CD4-positive, alpha-beta T cell treated with Interleukin-6 at 100 ng/mL for 8 hours (primary cell): ENCODE measurements around the gene GOLGA3.
"Not testable (repeated sequence)": the region's sequence is repeated elsewhere in the genome, so short reads cannot be mapped to it uniquely, and the experiment has no call there.

Experiments
- DNase-seq: peaks from one replicate; pipeline ENCODE4 v3.0.0-alpha.2; 2020; ENCODE audit warnings: mixed read lengths, low spot score

The GOLGA3 gene, protein sequence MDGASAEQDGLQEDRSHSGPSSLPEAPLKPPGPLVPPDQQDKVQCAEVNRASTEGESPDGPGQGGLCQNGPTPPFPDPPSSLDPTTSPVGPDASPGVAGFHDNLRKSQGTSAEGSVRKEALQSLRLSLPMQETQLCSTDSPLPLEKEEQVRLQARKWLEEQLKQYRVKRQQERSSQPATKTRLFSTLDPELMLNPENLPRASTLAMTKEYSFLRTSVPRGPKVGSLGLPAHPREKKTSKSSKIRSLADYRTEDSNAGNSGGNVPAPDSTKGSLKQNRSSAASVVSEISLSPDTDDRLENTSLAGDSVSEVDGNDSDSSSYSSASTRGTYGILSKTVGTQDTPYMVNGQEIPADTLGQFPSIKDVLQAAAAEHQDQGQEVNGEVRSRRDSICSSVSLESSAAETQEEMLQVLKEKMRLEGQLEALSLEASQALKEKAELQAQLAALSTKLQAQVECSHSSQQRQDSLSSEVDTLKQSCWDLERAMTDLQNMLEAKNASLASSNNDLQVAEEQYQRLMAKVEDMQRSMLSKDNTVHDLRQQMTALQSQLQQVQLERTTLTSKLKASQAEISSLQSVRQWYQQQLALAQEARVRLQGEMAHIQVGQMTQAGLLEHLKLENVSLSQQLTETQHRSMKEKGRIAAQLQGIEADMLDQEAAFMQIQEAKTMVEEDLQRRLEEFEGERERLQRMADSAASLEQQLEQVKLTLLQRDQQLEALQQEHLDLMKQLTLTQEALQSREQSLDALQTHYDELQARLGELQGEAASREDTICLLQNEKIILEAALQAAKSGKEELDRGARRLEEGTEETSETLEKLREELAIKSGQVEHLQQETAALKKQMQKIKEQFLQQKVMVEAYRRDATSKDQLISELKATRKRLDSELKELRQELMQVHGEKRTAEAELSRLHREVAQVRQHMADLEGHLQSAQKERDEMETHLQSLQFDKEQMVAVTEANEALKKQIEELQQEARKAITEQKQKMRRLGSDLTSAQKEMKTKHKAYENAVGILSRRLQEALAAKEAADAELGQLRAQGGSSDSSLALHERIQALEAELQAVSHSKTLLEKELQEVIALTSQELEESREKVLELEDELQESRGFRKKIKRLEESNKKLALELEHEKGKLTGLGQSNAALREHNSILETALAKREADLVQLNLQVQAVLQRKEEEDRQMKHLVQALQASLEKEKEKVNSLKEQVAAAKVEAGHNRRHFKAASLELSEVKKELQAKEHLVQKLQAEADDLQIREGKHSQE (N-terminal part only)

DNA sequence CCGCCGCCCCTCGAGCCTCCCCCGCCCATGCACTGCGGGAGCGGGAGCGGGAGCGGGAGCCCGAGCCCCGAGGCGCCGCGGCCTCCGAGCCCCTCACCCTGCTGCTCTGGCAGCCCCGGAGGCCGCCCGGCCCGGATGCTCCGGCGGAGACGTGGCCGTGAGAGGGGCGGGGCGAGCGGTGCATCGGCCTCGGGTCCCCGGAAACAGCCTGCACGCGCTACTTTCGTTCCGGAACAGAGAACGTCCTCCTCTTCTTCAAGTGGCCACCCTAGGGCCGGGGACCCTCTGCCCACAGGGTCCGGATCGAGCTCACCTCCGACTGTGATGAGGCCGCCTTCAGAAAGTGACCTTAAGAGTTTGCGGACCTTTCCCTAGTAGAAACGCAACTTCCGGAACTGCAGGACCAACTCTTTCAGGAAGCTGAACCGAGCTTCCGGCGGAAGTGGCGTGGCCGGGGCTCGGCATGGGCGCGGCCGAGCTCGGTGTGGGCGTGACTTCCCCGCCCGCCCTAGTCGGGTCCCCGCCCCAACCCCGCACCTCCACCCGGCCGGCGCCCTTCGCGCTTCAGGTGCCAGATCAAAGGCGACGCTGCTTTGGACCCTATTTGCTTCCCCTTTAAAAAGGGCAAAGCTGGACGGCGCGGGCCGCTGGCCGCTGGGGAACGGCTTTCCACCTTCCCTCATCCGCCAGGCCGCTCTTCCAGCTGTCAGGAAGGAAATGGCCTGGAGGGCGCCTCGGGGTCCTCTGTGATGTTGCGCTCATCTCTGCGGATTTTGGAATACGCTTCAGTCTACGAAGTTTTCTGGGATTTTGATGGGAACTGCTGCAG, at the start of gene GOLGA3:
TSS of gene GOLGA3 (minus strand) at position 164 of the 829 bp plus-strand sequence. CDS start 6,741 bp downstream, outside the sequence.
- DNase-seq, result peak; percentile 94

DNA sequence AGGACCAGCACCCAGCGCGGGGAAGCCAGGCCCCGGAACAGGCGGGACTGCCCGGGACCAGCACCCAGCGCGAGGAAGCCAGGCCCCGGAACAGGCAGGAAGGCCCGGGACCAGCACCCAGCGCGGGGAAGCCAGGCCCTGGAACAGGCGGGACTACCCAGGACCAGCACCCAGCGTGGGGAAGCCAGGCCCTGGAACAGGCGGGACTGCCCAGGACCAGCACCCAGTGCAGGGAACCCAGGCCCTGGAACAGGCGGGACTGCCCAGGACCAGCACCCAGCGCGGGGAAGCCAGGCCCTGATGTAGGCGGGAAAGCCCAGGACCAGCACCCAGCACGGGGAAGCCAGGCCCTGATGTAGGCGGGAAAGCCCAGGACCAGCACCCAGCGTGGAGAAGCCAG, 46.0 kb upstream of the GOLGA3 start:
- not testable (repeated sequence) for DNase-seq

DNA sequence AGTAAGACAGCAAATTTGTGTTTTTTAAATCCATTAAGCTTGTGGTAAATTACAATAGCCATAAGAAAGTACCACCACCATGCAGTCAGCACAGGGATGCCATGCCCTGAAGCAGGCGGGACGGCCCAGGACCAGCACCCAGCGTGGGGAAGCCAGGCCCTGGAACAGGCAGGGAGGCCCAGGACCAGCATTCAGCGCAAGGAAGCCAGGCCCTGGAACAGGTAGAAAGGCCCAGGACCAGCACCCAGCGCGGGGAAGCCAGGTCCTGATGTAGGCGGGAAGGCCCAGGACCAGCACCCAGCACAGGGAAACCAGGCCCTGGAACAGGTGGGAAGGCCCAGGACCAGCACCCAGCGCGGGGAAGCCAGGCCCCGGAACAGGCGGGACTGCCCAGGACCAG, 45.5 kb upstream of the GOLGA3 start:
- no peak for DNase-seq

DNA sequence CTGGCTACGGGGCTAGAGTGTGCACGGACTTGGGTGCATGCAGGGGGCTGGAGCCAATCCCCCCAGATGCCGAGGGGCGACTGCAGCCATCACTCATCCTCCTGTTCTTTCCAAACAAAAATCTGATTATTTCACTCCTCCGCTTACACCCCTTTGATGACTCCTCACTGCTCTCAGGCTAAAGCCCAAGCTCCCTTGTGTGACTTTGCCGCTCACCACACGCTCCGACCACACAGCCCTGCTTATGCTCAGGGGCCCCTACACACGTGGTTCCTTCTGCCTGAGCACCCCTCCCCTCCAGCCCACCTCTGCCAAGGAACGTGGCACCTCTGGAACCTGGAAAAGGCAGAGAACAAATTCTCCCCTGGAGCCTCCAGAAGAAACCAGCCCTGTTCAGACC, 45.1 kb upstream of the GOLGA3 start:
- no peak for DNase-seq

DNA sequence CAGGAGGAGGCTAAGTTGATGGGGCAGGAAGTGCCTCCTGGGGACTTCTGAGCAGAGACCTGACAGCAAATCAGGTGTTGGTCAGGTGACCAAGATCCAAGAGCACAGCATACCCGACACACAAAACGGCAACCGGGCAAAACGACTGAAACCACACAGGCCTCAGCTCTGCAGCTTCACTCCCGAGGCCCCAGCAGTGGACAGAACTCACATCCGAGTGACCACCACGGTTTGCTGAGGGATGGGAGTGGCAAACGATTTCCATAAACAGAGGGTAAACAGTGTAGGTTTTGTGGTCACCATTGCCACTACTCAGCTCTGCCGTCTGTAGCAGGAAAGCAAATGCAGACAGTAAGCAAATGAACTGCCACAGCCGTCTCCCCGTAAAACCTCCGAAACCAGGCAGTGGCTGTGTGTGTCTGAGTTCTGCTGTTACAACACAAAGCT, 44.3 kb upstream of the GOLGA3 start:
- peak; percentile 37 for DNase-seq

DNA sequence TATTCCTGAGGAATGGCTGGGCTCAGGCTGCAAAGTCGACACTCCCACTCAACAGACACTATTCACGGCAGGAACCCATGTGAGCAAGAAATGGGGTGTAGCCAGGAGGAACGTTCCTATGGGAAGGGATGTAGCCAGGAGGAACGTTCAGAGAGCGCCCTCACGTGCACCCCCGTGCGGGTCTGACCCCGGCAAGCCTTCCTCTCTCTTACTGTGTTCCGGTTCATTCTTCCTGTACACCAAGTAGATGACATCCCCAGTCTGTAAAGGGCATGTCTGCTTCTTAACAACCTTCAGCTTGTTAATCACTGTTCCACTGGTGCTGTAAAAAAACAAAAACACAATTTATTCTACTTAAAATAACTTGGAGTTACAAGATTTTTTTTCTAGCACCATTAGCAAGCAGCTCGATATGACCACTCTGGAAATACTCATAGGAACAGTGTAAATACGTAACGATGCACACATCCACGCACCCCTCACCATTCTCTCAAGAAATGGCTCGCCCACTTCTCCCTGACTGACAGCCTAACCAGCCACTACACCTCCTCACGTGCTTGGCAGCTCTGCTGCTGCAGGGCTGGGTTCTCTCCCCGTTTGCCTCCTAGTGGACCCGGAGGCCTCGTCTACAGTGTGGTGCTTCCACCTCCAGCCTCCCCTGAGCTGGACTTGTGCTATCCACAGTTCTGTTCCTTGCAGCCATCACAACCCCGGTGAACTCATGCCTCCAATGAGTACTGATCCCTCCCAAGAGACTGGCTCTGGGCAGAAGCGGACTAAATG, 43.6 kb upstream of the GOLGA3 start:
- no peak for DNase-seq

DNA sequence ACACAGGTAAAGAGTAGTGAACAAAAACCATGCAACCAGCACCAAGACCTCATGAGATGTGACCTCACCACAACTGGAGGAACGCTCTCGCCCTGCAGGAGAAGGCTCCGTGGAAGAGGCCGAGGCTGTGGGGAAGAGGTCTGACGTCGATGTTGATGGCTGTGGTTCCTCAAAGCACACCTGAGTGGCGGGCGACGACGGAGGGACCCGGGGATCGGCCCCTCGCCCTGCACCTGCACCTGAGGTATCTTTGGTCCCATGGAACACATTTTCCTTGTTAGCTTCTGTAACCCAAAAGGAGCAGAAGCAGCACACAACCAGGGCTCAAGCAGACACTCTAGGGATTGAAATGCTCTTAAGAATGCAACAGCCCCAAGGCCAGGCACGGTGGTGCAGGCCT, 40.9 kb upstream of the GOLGA3 start:
- no peak for DNase-seq

DNA sequence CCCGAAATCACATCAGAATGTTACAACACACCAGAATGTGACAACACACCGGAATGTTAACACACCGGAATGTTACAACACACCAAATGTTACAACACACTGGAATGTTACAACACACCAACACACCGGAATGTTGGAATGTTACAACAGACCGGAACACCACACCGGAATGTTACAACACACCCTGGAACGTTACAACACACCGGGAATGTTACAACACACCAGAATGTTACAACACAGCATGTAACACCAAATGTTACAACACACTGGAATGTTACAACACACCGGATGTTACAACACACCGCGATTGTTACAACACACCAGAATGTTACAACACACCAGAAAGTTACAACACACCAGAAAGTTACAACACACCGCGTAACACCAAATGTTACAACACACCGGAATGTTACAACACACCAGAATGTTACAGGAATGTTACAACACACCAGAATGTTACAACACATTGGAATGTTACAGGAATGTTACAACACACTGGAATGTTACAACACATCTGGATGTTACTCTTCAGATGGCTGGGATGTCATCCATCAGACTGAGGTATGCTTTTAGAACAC, 37.7 kb upstream of the GOLGA3 start:
- no peak for DNase-seq

DNA sequence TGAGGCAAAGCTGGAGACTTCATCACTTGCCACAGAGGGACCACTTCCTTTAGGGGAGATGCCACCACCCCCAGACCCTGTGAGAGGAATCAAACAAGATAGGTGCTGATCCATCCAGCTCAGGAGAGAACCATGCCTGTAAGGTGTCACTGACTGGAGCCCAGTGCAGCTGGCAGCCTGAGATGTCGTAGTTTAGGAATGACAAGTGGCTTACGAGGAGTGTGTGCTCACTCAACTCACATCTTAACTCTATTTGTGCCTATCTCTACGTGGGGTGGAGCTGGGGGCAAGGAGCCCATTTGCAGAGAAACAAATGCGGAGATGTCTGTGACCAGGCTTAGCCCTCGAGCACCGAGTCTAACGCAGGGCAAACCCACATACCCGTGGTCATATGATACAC, 32.9 kb upstream of the GOLGA3 start:
- no peak for DNase-seq

DNA sequence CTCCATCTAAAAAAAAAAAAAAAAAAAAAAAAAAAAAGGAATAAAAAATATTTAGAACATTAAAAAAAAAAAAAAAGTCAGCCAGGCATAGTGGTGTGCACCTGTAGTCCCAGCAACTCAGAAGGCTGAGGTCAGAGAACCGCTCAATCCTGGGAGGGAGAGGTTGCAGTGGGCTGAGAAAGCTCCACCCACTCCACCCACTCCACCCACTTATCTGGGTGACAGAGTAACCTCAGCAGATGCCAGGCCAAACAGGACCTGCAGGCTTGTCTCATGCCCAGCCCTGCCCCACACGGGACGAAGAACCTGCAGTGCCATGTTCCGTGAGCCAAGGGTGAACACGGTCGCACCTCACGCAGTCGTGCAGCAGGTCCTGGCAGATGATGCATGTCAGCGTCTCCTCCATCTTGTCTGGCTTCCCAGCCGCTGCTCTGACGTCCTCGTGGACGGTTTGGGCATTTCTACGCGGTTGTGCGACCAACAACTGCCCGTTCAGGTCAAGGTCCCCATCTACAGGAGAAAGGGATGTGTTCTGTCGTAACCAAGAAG, 30.1 kb upstream of the GOLGA3 start:
- no peak for DNase-seq

DNA sequence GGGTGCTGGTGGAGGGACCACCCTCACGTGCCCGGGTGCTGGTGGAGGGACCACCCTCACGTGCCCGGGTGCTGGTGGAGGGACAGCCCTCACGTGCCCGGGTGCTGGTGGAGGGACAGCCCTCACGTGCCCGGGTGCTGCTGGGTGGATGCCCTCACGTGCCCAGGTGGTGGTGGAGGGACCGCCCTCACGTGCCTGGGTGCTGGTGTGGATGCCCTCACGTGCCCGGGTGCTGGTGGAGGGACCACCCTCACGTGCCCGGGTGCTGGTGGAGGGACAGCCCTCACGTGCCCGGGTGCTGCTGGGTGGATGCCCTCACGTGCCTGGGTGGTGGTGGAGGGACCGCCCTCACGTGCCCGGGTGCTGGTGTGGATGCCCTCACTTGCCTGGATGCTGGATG, 28.4 kb upstream of the GOLGA3 start:
- DNase-seq, result not testable (repeated sequence)

DNA sequence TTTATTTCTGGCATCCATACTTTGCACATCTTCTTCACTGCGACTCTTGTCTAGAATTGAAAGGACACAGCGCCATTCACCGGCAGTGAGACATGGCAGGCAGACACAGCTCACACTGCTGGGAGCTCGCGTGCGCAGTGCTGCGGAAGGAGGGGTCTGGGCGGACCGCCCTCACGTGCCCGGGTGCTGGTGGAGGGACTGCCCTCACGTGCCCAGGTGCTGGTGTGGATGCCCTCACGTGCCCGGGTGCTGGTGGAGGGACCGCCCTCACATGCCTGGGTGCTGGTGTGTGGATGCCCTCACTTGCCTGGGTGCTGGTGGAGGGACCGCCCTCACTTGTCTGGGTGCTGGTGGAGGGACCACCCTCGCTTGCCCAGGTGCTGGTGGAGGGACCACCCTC, 27.9 kb upstream of the GOLGA3 start:
- DNase-seq, result no peak

DNA sequence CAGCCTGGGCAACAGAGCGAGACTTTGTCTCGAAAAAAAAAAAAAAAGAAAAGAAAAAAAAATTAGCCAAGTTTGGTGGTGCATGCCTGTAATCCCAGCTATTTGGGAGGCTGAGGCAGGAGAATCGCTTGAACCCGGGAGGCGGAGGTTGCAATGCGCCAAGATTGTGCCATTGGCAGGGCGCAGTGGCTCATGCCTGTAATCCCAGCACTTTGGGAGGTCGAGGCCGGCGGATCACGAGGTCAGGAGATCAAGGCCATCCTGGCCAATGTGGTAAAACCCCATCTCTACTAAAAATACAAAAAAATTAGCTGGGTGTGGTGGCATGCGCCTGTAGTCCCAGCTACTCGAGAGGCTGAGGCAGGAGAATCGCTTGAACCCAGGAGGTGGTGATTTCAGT, 26.5 kb upstream of the GOLGA3 start:
- DNase-seq, result not testable (repeated sequence)

DNA sequence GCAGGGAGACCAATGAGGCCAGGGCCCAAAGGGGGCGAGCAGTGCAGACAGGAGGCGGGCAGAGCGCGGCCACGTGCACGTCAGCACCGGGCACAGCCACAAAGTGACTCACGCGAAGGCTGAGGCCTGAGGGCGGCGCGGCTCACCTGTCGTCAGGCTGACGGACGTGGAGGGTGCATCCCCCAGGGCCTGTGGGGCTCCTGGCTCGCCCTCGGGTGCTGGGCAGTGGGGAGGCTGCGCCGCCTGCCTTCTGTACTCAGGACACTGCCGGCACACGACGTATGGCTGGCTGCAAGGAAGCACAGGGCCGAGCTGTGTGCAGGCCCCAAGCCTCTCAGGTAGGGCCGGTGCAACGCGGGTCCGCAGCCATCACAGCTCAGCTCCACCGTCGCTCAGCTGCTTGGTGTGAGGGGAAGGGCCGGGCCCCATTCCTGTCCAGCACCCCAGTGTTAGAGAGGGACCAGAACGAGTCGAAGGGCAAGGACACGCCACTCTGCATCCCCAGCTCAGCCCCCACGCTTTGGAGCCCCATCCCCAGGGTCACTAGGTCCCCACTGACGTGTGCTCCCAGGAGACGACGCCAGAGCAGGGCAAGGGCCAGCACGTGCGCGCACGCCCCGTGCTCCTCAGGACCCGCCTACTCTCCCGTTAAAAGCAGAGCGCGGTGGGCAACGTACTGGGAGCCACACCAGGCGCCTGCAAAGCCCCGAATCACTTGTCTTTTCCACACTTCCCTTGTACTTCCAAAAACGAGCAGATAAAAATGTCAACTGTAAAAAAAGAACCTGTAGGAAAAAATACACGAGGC, 24.8 kb upstream of the GOLGA3 start:
- DNase-seq, result no peak

DNA sequence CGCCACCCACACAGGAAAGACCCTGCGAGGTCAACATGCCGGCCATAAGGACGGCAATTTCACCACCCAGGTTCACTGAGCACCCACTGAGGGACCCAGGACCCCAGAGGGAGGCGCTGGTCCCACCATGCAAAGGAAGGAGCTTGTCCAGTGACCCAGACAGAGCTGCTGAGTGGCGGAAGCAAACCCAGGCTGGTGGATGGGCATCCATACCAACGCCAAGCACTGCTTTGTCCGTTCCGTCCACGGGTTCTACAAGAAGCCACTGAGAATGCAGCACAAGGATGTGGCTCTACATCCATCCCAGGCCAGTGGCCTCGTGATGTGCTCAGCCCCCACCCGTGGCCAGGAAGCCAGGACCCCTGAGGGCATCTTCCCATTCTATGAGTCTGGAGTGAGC, 23.8 kb upstream of the GOLGA3 start:
- DNase-seq, result no peak

DNA sequence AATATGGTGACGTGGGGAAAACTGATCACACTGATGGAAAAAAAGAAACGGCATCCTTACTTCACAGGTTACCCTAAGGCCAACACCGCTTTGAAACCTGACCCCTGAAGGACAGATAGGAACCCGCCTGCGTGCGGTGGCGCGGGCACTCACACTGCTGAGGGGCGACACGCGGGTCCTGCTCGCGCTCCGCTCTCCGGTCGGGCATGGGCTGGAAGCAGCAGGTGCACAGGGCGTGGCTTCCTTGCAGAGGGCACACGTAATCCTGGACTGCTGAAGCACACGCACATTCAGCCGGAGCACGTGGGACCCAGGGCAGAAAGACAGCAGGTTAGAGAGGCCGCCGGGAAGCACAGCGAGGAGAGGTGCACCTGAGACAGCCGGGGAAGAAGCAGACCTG, 22.8 kb upstream of the GOLGA3 start:
- no peak for DNase-seq

DNA sequence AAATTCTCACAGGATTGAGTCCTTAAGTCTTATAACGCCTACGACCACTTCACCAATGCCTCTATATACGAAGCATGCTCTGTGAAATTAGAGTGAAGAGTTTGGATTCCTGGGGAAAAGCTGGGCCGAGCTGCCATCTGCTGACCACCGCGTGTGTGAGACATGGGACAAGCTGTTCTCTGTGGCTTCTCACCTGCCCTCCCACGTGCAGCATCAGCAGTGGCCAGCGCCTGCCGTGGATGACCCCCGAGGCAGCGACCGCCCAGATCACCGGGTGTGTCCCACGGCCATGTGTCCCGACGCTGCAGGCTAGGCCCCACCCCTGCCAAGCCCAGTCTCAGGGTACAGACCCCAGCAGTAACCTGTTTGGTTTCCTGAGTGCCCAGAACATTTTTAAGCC, 21.6 kb upstream of the GOLGA3 start:
- DNase-seq, result no peak

DNA sequence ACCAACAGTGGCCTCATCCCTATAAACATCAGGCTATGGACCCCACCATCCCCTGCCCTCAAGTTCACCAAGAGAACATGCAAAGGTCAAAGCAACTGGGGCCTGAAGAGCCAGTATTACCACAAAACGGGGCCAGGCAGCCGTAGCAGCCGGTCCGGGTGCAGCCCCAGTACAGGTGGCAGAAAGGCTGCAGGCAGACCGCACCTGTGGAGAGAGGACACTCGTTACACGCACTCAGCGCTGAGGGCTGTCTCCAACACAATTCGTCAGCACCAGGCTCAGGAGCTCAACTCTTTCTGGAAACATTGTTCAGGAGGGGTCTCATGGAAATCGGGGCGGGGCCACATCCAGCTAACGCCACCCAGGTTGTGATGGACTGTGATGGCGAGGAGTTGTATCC, 19.9 kb upstream of the GOLGA3 start:
- DNase-seq, result no peak
